GM21723 (cell line): ENCODE data around the gene ANTXR2.
"Not testable (repeated sequence)": the region's sequence is repeated elsewhere in the genome, so short reads cannot be mapped to it uniquely, and the experiment has no call there.

Source experiments
- ATAC-seq: cut with Tn5 transposase; IDR thresholded peaks from one replicate; pipeline ENCODE4 v1.9.1; 2021; ENCODE audit warnings: mild to moderate bottlenecking, moderate library complexity; ENCODE audit not compliant: unreplicated experiment

ANTXR2 gene

DNA sequence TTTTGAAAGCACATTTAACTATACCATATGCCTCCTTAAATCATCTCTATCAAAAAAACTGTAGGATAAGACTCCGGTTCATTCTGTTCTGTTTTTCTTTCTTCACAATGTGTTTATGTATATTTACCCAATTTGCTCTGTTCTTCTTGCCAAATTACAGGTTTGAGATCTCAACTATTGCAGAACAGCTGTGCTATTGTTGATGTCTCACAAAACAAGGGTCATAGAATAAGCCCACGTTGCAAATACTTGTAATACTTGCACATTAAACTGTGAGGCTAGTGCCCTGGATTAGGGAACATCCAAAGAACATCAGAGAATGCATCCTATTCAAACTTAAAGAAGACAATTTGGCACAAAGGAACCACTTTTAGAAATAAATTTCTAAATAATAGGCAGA, 45.4 kb downstream of the ANTXR2 start:
- no peak for ATAC-seq

- ATAC-seq = no peak
These were observed 46.9 kb downstream of the ANTXR2 start for GRCh38 chr4:80026100-80026499.

GRCh38 chr4:80024335-80024734, 48.7 kb downstream of the ANTXR2 start:
- no peak for ATAC-seq

GRCh38 chr4:80022282-80022681, 50.7 kb downstream of the ANTXR2 start:
- ATAC-seq = no peak

DNA sequence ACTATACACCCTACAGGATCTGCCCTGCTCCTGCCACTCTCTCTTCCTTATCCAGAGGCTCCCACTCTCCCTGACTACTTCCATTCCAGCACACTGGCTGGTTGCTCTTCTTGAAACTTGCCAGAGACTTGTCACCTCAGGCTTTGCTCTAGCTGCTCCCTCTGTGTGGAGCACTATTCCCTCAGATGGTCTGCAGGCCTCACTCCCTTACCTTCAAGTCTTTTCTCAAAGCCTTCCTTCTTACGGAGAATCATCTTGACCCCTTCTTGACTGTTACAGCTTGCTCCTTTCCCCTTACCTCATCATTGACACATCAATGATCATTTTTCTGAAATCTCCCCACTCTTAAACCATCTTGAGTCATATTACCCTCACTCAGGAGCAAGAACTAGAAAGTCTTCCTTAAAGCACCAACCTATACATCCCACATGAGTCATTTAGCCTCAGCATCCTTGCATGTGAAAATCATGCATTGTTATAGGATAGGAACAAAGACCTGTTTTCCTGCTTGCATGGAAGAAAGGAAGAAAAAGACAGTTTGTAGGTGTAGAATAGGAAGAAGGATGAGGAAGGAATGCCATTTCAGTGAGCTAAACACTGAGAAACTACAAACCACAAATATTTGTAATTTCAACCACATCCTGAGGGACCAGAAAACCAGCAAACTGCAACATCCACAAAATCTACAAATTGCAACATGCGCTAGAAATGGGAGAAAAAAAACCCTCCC, 55.7 kb downstream of the ANTXR2 start:
- peak; percentile 64 for ATAC-seq

DNA sequence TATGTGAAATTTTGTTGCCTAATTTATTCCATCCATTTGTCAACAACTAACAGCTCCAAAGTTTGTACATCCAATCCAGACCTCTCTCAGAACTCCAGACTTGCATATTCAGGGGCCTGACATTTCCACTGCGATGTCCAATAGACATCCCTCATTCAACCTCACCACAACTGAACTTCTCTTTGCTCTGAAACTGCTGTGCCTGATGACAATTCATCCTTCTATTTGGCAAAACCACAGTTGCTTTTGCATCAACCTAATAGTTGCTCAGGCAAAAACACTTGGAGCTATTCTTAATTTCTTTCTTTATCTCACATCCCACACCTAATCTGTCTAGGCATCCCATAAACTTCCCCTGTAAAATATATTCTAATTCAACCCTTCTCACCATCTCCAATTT, 56.5 kb downstream of the ANTXR2 start:
- no peak for ATAC-seq

DNA sequence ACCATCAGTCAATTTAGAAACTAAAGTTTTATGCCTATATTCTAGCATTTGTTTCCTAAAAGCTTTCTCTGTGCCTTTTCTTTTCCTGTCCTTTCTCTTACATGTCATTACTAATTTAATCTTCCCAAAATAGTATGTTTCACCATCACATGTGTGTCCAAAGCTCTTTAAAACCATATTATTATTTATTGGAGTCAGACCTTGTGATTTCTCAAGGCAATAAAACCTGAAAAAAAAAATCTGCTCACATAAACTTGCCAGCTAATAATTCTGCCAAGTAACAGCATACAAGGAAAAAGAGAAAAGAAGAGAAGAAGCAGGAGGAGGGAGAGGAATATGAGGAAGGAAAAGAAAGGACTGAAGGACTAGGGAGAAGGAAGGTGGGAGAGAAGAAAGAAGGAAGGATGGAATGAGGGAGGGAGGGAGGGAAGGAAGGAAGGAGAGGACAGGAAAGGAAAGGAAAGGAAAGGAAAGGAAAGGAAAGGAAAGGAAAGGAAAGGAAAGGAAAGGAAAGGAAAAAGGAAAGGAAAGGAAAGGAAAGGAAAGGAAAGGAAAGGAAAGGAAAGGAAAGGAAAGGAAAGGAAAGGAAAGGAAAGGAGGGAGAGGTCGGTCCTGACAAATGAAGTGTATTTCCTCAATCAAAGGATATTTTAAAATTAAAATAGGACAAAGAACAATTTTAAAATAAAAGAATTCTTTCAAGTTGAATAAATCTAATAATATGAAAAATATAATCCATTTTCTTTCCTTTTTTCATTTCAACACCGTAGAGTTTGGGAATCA, 57.4 kb downstream of the ANTXR2 start:
- ATAC-seq = no peak

GRCh38 chr4:80014531-80014930, 58.5 kb downstream of the ANTXR2 start:
- no peak for ATAC-seq

GRCh38 chr4:80012291-80012690, 60.7 kb downstream of the ANTXR2 start:
- ATAC-seq = no peak

- no peak for ATAC-seq
These were observed 61.3 kb downstream of the ANTXR2 start for GRCh38 chr4:80011636-80012236.

DNA sequence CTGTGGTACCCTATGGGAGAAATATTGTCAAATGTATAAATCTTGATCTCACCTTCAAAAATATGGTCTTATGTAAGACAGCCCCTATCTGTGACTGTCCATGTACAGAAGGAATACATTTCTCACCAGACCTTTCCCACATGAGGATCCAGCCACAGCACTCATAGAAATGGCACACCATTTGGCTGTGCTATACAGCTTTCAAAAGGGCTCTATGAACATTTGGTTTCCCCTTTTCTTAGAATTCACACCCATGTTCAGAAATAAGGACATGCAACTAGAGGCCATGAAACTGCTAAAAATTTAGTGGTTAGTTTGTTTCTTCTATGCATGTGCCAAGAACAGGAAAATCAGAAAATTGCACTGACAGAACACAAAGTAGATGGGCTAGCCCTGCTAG, 62.7 kb downstream of the ANTXR2 start:
- ATAC-seq = no peak

GRCh38 chr4:80009806-80010205, 63.2 kb downstream of the ANTXR2 start:
- no peak for ATAC-seq

DNA sequence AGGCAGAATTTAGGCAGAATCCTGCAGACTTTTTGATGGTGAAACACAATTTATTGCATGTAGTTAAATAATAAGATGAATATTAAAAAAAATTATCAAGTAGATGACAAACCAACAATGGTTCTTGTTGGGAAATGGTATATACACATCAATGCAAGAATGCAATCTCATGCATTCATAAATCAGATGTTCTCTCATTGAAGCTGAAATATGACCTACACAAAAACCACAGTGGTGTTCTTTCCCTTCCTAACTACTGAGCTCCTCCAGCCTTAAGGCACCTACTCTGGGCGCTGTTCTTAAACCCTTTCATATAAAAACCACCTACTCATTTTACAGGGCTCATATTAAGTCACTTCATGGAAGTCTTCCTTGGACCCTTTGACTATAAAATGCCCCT, 64.1 kb downstream of the ANTXR2 start:
- no peak for ATAC-seq

- no peak for ATAC-seq
These were observed 64.7 kb downstream of the ANTXR2 start for GRCh38 chr4:80008351-80008750.

GRCh38 chr4:80007745-80008149, 65.3 kb downstream of the ANTXR2 start:
- ATAC-seq = peak; percentile 80

GRCh38 chr4:80006935-80007744, 65.9 kb downstream of the ANTXR2 start:
- no peak for ATAC-seq

GRCh38 chr4:80005863-80006262, 67.2 kb downstream of the ANTXR2 start:
- ATAC-seq = no peak

DNA sequence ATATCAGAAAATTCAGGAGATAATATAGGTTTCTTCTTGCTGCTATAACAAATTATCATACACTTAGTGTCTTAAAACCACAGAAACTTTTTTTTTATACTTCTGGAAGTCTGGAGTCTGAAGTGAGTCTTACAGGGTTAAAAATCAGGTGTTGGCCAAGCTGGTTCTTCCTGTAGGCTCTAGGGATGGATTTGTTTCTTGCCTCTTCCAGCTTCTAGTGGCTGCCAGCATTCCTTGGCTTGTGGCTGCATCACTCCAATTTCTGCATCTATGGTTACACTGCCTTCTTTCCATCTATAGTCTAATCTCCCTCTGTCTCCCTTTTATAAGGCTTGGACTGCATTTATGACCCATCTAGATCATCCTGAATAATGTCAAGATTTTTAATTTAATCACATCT, 68.7 kb downstream of the ANTXR2 start:
- ATAC-seq = no peak

- ATAC-seq = not testable (repeated sequence)
These were observed 70.5 kb downstream of the ANTXR2 start for GRCh38 chr4:80002559-80002958.

GRCh38 chr4:79999048-79999447, 74.0 kb downstream of the ANTXR2 start:
- not testable (repeated sequence) for ATAC-seq

GRCh38 chr4:79998201-79998600, 74.8 kb downstream of the ANTXR2 start:
- ATAC-seq = no peak
